HG03097 (cell line): ENCODE results near the gene MLLT1.

ENCODE experiments used
- ATAC-seq: cut with Tn5 transposase; IDR thresholded peaks from one replicate; pipeline ENCODE4 v1.9.1; 2021; ENCODE audit not compliant: unreplicated experiment, low FRiP score

The MLLT1 gene

DNA sequence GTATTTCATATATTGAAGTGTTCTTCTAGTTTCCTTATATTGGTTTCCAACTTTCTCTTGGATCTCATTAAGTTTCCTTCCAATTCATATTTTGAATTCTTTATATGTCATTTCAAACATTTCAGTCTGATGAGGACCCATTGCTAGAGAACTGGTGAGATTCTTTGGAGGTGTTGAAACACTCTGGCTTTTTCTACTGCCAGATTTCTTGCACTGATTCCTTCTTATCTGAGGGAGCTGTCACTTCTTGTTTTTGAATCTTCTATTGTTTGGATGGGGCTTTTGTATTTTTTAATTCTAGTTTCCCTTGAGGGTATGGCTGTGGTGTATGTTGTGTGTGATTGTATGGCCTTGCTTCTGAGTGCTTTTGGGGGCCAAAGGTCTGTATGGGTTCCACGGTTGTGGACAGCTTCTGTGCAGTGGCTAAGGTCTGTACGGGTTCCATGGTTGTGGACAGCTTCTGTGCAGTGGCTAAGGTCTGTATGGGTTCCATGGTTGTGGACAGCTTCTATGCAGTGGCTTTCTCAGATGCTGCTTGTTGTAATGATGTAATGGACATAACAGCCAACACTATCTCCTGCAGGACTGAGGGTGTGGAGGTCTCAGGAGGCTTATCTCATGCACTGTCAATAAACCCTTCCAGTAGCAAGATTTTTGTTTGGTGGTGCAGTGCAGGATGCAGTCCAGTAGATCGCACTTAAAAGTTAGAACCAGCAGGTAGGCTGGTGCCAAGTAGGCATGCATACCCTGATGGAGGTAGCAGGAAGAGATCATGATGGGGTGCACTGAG is 107.5 kb downstream of the MLLT1 start:
- no peak for ATAC-seq

DNA sequence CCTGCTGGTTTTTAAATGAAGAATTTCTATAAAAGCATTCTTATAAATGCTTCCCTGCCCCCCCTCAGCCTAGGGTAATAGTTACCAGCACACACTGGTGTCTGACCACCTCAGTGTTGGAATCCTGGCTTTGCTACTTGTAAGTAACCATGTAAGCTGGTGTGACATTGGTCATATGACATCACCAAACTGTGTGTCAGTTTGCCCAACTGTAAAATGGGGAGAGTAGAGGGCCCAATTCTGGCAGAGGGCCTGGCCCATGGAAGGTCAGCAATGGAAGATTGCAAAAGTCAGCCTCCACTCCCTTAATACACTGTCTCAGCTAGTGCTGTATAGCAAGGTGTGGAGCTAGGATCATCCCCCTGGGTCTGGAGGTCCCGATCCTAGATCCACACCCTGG is 112.7 kb downstream of the MLLT1 start:
- no peak for ATAC-seq

DNA sequence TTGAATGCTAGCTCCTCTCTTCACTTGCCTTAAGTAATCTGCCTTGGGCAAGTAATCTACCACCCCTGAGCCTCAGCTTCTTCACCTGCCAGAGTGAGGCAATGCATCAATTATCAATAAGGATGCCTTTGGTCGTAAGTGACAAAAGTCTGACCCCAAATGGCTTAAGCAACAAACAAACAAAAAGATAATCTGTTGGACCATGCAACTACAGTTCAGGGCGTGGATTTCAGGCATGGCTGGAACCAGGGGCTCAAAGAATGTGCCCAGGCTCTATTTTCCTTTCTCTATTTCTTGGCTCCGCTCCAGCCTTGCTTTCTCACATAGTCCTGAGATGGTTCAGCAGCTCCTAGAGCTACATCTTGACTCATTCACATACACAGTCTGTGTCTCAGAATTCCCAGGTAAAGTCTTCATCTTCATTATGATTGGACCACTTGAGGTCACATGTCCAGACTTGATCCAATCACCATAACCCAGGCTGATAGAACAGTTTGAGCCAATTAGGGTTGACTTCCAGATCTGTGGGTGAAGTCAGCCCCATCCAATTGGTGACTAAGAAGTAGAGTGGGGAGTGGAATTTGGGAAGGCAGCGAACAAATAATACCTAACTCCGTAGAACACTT is 114.8 kb downstream of the MLLT1 start:
- no peak for ATAC-seq

DNA sequence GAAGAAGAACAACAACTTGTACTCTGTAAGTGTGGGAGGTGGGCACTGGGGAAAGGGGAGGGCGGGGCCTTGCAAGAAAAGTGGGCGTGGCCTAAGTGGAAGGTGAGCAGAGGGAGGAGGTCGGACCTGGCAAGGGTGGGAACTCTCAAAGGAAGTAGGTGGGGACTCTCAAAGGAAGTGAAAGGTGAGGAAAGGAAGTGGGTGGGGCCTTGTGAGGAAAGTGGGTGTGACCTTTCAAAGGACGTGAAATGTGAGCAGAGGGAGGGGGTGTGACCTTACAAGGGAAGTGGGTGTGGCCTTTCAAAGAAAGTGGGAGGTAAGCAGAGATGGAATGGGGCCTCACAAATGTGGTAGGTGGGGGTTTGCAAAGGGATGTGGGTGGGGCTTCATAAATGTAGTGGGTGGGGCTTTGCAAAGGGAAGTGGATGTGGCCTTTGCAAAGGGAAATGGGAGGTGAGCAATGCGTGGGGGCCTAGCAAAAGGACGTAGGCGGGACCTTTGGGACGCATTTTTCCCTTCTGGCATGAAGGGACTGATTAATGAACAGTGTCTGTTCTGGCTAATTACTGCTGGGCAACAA is 118.4 kb downstream of the MLLT1 start:
- ATAC-seq, result no peak
